ENCODE results near the gene SGTA. TPM values are rescaled to one million over a fixed set of nuclear protein-coding genes. Genes with fewer than 3 reads are reported as not detected.
"Not testable (repeated sequence)": the region's sequence is repeated elsewhere in the genome, so short reads cannot be mapped to it uniquely, and the experiment has no call there.

The SGTA gene
- total RNA-seq, 2 donors from 2014 or later = 73.9 to 81.5 TPM

DNA sequence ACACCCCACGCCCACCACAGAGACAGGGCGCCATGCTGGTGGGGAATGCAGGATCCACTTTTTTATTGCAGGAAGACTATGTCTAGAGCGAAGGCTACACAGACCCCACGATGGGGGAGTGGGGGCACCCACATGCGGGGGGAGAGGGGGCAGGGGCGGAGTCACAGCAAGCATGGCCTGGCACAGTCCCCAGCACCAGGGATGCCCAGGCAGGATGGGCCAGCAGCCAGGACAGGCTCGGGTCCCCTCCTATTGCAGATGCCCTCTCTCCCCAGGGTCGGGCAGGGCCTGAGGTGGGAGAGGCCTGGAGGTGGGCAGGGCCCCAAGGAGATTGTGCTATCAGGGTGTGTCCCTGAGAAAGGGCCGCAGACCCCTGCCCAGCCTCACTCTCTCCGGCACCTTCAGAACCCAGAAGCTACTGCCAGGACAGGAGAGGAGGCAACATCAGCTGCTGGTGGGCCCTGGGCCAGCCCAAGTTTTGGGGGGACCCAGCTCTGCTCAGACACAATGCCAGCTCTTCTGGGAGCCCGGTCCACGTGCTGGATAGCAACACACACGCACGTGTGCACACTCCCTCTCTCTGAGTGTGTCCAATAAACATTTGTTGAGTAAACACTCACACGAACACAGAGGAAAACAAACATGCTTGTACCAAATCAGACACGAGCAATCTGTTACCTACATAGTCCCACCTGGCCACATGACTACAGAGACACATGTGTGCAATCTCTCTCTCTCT lies 68.4 kb downstream of the SGTA start:
- peaks cover 13% of the 10 kb centered on the region for H3K36me3 Mint-ChIP-seq (ENCODE audit: low read depth)
- DNase-seq = no peak
- H3K9me3 Mint-ChIP-seq = peaks cover 11% of the 10 kb centered on the region
- Histone ChIP-seq H3K36me3 (ENCODE audit: control insufficient read depth, insufficient read depth, low read length) (no peaks in the 10 kb centered on the region), H3K4me3 (ENCODE audit: low read length) (no peak overlapping the region), H3K9me3 (ENCODE audit: control insufficient read depth, low read length) (peaks cover 7% of the 10 kb centered on the region), H3K4me1 (ENCODE audit: control insufficient read depth, insufficient read depth, low read length) (no peaks in the 10 kb centered on the region), H3K27ac (ENCODE audit: low read depth, low read length) (no peak overlapping the region), H3K9ac (ENCODE audit: extremely low read depth, low read length, poor library complexity, severe bottlenecking) (no peak overlapping the region), H3K27me3 (ENCODE audit: control insufficient read depth, insufficient read depth, low read length, poor library complexity, severe bottlenecking) (no peaks in the 10 kb centered on the region)
- H3K4me3 Mint-ChIP-seq = no peak overlapping the region
- WGBS, 2 experiments (ENCODE audit: insufficient coverage in 1 of 2, insufficient read length in 1 of 2) = 90% methylated on average over 9 to 16 of the region's 16 CpGs
- TF ChIP-seq, protein P1, sequence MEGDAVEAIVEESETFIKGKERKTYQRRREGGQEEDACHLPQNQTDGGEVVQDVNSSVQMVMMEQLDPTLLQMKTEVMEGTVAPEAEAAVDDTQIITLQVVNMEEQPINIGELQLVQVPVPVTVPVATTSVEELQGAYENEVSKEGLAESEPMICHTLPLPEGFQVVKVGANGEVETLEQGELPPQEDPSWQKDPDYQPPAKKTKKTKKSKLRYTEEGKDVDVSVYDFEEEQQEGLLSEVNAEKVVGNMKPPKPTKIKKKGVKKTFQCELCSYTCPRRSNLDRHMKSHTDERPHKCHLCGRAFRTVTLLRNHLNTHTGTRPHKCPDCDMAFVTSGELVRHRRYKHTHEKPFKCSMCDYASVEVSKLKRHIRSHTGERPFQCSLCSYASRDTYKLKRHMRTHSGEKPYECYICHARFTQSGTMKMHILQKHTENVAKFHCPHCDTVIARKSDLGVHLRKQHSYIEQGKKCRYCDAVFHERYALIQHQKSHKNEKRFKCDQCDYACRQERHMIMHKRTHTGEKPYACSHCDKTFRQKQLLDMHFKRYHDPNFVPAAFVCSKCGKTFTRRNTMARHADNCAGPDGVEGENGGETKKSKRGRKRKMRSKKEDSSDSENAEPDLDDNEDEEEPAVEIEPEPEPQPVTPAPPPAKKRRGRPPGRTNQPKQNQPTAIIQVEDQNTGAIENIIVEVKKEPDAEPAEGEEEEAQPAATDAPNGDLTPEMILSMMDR (conservative IDR thresholded peaks at IDR 0.05) = no peak
- H3K4me1 Mint-ChIP-seq = peaks cover under 1% of the 10 kb centered on the region
- peaks cover 11% of the 10 kb centered on the region for H3K27me3 Mint-ChIP-seq (ENCODE audit: insufficient read depth)
- H3K27ac Mint-ChIP-seq = no peak overlapping the region

DNA sequence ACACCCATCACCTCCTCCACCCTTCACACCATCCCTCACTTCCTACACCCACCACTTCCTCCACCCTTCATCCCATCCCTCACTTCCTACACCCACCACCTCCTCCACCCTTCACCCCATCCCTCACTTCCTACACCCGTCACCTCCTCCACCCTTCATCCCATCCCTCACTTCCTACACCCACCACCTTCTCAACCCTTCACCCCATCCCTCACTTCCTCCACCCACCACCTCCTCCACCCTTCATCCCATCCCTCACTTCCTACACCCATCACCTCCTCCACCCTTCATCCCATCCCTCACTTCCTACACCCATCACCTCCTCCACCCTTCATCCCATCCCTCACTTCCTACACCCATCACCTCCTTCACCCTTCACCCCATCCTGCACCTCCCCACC lies 69.0 kb downstream of the SGTA start:
- not testable (repeated sequence) for H3K4me1 Mint-ChIP-seq; H3K4me3 ChIP-seq (ENCODE audit: low read length)
- WGBS, 2 experiments (ENCODE audit: insufficient coverage in 1 of 2, insufficient read length in 1 of 2) = 83% methylated on average over 1 of the region's 1 CpG; no CpG with 5 or more reads in 1 of the 2 experiments

DNA sequence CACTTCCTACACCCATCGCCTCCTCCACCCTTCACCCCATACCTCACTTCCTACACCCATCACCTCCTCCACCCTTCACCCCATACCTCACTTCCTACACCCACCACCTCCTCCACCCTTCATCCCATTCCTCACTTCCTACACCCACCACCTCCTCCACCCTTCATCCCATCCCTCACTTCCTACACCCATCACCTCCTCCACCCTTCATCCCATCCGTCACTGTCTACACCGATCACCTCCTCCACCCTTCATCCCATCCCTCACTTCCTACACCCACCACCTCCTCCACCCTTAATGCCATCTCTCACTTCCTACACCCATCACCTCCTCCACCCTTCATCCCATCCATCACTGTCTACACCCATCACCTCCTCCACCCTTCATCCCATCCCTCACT lies 69.9 kb downstream of the SGTA start:
- Mint-ChIP-seq H3K27me3 (ENCODE audit: insufficient read depth) (peaks cover 11% of the 10 kb centered on the region), H3K9me3 (peaks cover 11% of the 10 kb centered on the region), H3K36me3 (ENCODE audit: low read depth) (peaks cover 13% of the 10 kb centered on the region)
- H3K27me3 ChIP-seq (ENCODE audit: control insufficient read depth, insufficient read depth, low read length, poor library complexity, severe bottlenecking); H3K27ac ChIP-seq (ENCODE audit: low read depth, low read length); H3K36me3 ChIP-seq (ENCODE audit: control insufficient read depth, insufficient read depth, low read length); H3K9me3 ChIP-seq (ENCODE audit: control insufficient read depth, low read length); DNase-seq; H3K4me3 Mint-ChIP-seq; H3K4me1 Mint-ChIP-seq; H3K4me1 ChIP-seq (ENCODE audit: control insufficient read depth, insufficient read depth, low read length); H3K4me3 ChIP-seq (ENCODE audit: low read length); H3K9ac ChIP-seq (ENCODE audit: extremely low read depth, low read length, poor library complexity, severe bottlenecking); H3K27ac Mint-ChIP-seq: not testable (repeated sequence)
- 75 to 87% methylated on average over 2 to 3 of the region's 3 CpGs for WGBS, 2 experiments (ENCODE audit: insufficient coverage in 1 of 2, insufficient read length in 1 of 2)

More for the DNA sequence above, 69.0 kb downstream of the SGTA start:
- not testable (repeated sequence) for H3K27ac ChIP-seq (ENCODE audit: low read depth, low read length); H3K36me3 ChIP-seq (ENCODE audit: control insufficient read depth, insufficient read depth, low read length); H3K4me1 ChIP-seq (ENCODE audit: control insufficient read depth, insufficient read depth, low read length); H3K9me3 ChIP-seq (ENCODE audit: control insufficient read depth, low read length); DNase-seq; H3K4me3 Mint-ChIP-seq; H3K27ac Mint-ChIP-seq; H3K27me3 ChIP-seq (ENCODE audit: control insufficient read depth, insufficient read depth, low read length, poor library complexity, severe bottlenecking); H3K9ac ChIP-seq (ENCODE audit: extremely low read depth, low read length, poor library complexity, severe bottlenecking)
- Mint-ChIP-seq H3K36me3 (ENCODE audit: low read depth) (peaks cover 13% of the 10 kb centered on the region), H3K27me3 (ENCODE audit: insufficient read depth) (peaks cover 11% of the 10 kb centered on the region), H3K9me3 (peaks cover 11% of the 10 kb centered on the region)

DNA sequence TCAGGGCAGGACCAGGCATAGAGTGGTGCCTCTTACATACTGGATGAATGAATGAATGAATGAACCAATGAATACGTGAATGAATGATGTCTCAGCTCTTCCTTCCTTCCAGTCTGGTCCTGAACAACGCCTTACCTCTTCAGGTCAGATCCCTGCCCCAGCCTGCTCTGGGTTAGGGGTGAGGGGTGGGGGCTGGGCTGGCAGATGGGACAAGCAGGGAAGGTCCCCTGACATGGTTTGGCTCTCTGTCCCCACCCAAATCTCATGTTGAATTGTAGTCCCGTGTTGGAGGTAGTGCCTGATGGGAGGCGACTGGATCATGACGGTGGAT lies 71.2 kb downstream of the SGTA start:
- Histone ChIP-seq H3K9me3 (ENCODE audit: control insufficient read depth, low read length) (peaks cover 7% of the 10 kb centered on the region), H3K36me3 (ENCODE audit: control insufficient read depth, insufficient read depth, low read length) (no peaks in the 10 kb centered on the region), H3K4me1 (ENCODE audit: control insufficient read depth, insufficient read depth, low read length) (no peaks in the 10 kb centered on the region), H3K27ac (ENCODE audit: low read depth, low read length) (no peak overlapping the region), H3K4me3 (ENCODE audit: low read length) (no peak overlapping the region), H3K9ac (ENCODE audit: extremely low read depth, low read length, poor library complexity, severe bottlenecking) (no peak overlapping the region), H3K27me3 (ENCODE audit: control insufficient read depth, insufficient read depth, low read length, poor library complexity, severe bottlenecking) (no peaks in the 10 kb centered on the region)
- Mint-ChIP-seq H3K4me3 (no peak overlapping the region), H3K27me3 (ENCODE audit: insufficient read depth) (peaks cover 11% of the 10 kb centered on the region), H3K9me3 (peaks cover 11% of the 10 kb centered on the region), H3K36me3 (ENCODE audit: low read depth) (peaks cover 13% of the 10 kb centered on the region), H3K27ac (no peak overlapping the region), H3K4me1 (no peaks in the 10 kb centered on the region)
- TF ChIP-seq, protein P1 (conservative IDR thresholded peaks at IDR 0.05) = no peak
- WGBS, 2 experiments (ENCODE audit: insufficient coverage in 1 of 2, insufficient read length in 1 of 2) = 68 to 89% methylated on average over 5 of the region's 5 CpGs
- DNase-seq = no peak
